Inflammatory macrophage (primary cell): Measurements from ENCODE around the gene ADAMTS13.

Experiments used
- DNase-seq, 2 donors: peaks; one replicate each; pipeline ENCODE4 v3.0.0-alpha.2; 2020 to 2022

ADAMTS13 gene

DNA sequence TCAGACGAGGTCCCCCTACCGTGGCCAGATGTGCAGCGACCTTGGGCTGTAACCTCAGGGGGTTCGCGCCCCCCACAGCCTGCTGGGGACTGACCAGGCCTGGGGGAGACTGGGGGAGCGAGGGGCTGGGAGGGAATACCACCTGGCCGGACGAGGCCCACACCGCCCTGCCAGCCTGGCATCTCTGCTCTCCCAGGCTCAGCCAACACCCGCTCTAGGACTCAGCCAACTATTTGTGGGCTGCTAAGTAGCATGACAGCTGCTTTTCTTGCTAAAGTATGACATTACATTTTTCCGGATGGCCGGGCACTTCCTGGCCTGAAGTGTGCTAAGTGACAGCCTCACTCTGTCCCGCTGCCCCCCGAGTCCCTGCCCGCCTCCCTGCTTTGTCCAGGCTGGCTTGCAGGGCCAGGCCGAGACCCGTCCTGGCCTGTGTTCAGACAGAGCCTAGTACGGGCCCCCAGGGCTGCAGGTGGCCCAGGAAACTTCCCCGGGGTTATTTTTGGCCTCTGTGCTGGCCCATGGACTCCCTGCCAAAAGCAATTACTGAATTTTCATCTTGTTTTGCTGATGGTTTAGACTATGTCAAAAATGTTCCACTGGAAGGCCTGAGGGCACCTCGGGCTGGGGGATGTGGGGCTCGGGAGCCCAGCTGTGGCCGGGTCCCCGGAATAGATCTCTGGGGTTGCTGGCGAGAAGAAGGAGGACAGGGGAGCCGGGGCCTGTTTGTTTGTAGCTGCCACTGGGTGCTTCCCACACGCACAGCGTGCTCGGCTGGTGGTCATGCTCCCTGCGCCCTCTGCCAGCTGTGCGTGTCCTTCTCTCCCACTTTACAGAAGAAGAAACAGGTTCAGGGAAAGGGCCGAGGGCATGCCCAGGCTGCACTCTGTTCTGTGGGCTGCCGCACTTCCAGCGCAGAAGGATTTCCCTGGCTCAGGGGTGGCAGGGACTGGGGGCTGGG lies 70.2 kb downstream of the ADAMTS13 start:
- DNase-seq: no peak

DNA sequence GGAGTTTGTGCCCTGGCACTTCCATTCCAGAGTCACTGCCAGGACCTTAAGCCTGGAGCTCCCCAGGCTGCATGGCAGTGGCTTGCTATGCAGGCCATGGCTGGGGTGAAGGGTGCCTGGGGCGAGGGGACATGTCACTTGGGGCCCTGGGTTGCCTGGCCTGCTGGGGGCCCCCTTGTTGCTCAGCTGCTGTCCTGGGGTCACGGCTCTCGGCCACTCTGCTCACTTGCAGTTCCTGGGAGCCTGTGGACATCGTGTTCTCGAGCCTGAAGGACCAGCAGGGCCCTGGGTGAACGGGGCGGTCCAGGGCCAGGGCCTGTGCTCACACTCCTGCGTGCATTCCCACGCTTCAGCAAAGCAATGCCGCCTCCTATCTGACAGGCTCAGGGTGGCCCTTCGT lies 71.3 kb downstream of the ADAMTS13 start:
- DNase-seq: no peak

DNA sequence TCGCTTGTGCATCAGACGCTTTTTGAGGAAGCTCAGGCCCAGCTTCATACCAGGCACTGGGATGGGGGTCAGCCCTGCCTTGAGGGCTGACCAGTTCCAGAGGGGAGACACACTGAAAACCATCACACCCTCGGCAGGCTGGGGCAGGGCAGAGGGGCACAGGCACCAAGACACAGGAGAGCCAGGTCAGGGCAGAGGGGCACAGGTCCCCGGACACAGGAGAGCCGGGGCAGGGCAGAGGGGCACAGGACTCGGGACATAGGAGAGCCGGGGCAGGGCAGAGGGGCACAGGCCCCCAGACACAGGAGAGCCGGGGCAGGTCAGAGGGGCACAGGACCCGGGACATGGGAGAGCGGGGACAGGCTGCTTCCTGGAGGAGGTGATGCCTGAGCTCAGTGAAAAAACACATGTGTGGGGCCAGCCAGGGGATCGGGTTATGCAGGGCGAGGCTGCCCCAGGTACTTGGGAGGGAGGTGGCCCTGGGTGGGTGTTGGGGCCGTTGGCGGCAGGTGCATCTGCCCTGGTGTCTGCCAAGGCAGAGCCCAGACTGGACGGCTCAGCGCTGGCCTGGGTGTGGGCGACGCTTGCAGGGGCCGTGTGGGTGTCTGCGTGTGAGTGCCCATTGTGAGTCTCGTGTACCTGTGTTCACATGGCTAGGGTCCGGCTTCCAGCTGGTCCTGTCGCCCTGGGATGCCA lies 71.8 kb downstream of the ADAMTS13 start:
- DNase-seq: no peak

DNA sequence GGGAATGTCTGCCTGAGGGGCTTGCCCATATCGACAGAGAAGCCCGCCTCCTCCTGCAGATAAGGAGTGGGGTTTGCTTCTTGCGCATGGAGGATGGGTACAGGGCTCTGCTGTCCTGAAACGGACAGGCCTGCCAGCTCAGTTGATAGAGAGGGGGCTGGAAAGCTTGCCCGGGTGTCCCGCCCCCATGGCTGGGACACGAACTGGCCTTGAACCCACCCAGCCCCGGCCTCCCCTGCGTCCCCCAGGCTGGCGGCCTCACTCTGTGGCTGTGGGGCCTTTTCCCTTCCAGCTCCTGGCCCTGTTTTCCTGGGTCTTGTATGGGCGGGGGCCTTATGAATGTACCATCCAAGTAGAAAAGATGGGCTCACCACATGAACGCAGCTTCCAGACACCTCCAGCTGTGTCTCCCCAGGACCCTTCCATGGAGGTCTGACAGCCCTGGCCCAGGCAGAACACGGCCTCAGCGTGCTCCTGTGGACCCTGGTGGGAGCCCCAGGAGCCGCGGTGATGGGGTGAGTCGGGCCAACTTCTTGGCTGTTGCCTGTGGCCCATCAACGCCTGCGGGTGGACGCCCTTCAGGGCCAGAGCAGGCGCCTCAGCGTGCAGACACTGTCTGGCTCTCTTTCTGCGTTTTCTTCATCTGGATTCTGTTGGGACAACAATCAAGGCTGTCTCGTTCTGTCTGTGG lies 72.6 kb downstream of the ADAMTS13 start:
- no peak for DNase-seq

DNA sequence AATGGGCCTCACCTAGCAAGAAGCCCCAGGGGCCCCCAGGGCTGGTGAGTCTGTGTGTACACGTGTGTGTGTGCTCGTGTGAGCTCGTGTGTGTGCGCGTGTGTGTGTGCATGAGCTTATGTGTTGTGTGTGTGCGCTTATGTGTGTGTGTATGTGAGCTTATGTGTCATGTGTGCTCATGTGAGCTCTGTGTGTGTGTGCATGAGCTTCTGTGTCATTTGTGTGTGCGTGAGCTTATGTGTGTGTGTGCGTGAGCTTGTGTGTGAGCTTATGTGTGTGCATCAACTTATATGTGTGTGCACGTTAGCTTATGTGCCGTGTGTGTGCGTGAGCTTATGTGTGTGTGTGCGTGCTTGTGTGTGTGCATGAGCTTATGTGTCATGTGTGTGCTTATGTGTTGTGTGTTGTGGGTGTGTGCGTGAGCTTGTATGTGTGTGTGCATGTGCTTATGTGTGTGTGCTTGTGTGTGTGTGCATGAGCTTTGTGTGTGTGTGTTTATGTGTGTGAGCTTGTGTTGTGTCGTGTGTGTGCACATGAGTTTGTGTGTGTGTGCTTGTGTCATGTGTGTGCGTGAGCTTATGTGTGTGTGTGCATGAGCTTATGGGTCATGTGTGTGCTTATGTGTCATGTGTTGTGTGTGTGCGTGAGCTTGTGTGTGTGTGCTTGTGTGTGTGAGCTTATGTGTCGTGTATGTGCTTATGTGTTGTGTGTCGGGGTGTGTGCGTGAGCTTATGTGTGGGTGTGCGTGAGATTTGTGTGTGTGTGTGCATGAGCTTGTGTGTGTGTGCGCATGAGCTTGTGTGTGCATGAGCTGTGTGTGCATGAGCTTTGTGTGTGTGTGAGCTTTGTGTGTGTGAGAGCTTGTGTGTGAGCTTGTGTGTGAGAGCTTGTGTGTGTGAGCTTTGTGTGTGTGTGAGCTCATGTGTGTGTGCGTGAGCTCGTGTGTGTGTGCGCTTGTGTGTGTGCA lies 73.4 kb downstream of the ADAMTS13 start:
- DNase-seq: no peak

DNA sequence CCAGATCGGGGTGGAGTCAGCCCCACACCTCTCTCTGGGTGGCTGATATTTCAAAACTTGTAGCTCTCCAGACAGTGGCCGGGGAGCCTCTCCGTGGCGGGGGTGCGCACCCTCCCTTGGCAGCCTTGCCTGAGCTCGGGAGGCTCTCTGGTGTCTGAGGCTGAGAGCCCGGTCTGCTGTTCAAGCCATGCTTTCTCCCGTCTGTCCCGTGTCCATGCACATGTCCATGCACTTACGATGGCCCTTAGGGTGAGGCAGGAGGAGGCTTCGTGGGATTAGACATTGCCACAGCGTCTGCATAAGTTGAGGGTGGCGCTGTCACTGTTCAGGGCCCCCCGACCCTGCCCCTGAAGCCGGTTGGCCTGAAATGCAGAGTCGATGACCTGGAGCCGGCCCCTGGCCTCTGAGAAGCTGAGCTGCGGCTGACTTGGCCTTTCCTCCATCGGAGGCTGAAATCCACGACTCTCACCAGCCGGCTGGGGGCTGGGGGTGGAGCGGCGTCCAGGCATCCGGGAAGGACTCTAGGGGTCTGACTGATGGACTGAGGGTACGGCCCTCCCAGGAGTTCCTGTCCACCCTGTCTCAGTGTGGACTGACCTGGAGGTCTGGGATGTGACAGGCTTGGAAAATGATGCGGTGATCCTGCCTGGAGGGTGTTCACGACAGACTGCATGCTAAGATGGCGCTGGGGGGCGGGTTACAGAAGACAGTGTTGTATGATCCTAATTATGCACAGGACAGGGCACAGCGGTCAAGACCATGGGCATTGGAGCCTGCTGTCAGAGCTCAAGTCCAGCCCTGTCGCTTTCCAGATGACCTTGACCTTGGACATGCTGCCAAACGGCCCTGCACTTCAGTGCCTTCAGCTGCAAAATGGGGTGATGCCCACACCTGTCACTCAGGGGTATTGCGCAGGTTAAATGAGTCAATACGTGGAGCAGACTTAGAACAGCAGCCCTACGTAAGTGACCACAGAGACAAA lies 75.0 kb downstream of the ADAMTS13 start:
- DNase-seq: no peak

DNA sequence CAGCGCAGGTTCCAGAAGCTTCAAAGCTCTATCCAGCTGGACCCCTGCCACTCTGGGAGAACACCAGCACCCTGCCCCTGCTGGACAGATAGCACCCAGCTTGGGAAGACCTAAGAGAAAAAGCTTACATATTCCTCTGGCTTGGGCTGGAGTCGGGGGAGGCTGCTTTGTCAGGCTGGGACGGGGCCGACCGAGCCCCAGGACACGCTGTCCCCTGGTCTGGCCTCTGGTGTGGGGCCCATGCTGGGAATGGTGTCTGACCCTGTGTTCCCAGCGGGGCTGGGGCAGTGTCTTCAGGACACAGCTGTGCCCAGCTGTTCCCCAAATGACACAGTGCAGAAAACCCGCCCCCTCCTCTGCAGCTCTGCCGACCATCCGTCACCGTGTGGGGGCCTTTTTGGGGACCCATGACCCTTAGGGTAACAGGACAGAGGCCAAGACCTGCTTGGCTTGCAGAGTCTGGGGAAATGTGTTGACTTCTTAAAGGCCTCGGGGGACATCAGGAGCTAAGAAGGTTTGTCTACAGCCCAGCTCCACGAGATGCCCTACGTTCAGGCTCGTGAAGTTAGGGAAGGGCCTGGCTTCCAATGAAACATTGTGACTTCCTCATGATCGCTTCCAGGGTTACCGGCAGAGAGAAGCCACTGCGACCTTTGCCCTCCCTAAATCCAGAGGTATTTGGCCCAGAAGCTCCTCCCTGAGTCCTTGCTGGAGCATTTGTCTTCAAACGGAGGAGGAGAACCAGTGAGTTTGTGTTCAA lies 77.1 kb downstream of the ADAMTS13 start:
- DNase-seq: no peak

DNA sequence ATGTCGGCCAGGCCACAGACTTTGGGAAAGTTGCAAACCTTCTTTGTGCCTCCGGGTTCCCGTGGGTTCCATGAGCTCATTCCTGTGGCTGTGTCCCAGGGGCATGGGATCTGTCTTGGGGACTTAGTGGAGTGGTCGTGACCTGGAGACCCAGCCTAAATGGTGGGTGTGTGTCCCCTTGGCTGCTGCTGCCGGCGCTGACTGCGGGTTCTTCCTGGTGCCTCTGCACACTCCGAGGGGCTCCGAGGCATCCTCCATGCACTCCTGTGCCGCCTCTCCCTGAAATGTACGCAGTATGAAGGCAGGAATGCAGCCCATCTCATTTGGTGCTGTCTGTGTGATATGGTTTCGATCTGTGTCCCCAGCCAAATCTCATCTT lies 77.7 kb downstream of the ADAMTS13 start:
- DNase-seq: no peak

DNA sequence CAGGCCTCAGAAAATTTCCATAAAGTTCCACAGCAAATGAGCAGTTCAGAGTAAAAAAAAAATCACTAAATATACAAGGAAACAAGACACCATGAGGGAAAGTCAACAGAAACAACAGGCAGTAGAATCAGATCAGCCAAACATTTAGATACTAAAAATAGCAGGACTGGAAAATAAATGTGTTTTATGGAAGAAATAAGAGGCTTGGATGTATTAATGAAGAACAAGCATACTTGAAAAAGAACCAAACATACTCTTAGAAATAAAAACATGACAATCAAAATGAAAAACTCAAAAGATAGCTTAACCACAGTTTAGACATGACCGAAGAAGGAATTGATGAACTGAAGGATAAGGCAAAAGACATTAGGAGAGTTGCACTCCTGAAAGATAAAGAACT lies 79.9 kb downstream of the ADAMTS13 start:
- no peak for DNase-seq

DNA sequence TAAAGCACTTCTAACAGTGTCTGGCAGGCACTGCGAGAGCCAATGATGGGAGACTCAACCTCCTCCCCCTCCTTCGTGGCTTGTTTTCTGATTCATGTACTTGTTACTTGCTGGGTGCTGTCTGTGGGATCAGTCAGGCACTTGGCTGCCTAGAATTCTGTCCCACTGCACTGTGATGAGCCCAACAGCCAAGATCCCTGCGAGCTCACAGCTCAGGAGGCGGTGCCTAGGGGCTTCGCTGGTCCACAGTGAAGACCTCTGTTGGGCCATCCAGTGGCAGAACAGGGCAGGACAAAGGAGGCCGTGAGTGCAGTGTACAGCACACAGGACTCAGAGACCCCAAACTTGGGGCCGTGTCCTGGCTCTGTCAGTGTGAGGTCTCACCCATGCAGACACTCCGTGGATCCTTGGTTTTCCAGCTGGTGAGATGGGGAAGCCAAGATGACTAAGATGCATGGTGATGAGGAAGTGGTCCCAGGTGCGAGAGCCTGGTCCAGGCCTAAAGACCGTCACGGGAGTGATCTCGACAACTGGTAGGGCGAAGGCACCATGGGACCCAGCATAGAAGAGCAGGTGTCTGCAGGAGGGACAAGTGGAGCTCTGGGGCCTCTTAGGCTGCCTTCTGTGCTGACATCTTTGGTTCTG lies 83.1 kb downstream of the ADAMTS13 start:
- no peak for DNase-seq

DNA sequence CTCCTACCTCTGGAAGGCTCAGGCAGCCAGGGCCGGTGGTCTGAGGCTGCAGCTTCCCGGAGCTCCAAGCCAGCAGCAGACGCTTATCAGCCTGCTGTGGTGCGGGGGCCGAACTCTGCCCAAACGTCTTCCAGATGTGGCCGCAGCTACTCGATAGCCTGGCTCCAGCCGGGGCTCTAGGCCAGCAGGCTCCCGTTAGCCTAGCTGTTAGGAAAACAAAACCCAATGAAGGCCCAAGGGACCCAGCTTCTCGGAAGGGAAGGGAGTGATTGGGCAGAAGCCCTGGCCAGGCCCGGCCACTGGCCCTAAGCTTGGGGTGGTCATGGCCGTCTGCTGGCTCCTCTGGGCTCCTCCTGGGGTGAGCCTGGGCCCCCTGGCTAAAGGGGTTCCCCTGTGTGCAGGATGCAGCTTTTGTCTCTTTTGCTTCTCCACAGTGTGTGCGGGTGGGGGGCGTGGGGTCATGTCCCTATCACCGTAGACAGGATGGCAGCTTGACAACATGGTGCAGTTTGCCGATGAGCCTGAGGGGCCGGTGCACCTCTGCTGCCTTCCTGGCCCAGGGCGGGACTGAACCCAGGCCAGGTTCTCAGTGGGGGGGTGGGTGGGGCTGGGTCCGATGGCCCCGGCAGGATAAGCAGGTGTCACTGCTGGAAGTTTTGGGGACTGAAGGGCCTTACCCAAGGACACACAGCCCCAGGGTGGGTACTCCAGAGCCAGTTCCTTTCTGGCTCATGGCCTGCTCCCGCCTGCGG lies 83.9 kb downstream of the ADAMTS13 start:
- no peak for DNase-seq

DNA sequence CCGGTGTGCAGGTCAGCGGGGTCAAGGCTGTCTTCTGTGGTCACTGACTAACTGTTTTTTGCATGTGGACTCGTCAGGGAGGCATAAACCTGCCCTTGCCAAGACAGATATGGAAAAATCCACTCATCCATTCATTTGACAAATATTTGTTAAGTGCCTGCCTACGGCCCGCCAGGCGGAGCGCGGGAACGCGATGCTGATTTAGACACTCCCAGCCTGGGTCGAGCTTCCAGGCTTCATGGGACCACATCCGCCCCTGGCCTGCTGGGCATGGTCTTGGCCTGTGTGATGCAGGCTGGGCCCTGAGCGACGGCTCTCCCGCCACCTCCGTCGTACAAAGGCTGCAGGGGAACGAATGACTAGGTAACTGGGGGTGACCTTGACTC lies 84.5 kb downstream of the ADAMTS13 start:
- DNase-seq: no peak

DNA sequence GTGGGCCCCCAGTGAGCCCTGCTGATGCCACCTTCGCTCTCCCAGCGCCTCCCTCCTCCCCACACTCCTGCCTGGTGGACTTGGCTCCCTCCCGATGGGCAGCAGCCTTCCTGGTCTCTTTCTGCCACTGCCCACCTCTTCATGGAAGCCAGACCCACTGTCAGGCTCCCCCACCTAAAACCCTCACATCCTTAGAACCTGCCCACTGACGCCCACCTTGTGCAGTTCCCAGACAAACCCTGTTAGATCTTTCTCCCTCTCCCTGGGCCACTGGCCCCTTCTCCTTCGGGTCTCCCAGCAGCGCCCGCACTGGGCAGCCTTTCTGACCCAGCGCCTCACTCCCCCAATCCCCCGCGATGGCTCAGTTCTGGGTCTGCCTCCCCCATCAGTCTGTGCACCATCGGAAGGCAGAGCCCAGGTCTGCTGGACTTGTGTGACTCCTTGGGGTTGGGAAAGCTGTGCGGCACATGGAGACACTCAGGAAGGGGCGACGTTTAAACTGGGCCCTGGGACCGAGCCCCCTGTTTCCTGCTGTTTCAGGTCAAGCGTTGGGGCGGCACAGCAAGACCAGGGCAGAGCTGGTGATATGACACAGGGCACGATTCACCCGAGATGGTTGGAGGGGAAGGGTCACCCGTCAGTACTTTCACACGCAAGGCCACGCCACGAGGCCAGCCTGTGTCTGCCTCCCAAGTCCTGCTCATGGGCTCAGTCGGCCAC lies 85.2 kb downstream of the ADAMTS13 start:
- DNase-seq: no peak

DNA sequence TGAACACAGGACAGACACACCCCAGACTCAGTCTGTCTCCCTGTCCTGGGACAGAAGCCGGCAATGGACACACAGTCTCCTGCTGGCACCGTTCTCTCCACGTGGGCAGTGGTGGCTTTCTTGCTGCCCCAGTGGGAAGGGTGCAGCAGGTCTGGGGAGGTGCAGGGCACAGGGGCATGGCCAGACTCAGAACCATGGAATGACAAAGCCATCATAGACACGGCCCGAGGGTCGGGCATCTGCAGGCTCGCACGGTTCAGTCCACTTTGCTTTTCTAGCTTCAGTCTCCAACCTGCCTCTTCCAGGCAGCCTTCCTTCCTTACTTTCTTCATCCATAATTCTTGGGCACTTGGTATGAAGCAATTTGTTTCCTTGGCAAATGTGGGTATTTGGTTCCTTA lies 85.9 kb downstream of the ADAMTS13 start:
- DNase-seq: no peak
